Mesothelial cell of epicardium (in vitro differentiated cells): ENCODE data around the gene ZCCHC14. TPM values are rescaled to one million over a fixed set of nuclear protein-coding genes. Genes with fewer than 3 reads are reported as not detected.
"Not testable (repeated sequence)": the region's sequence is repeated elsewhere in the genome, so short reads cannot be mapped to it uniquely, and the experiment has no call there.

Source experiments
- DNase-seq, 2 experiments: peaks; one replicate each; pipeline ENCODE4 v3.0.0; 2021; ENCODE audit warnings: low spot score in 2 of 2; ENCODE audit not compliant: unreplicated experiment in 2 of 2
- H3K27ac Mint-ChIP-seq: 2 replicates; pipeline ENCODE4 v1.8.0; 2021; ENCODE audit warnings: mixed read lengths
- H3K27me3 Mint-ChIP-seq: 2 replicates; pipeline ENCODE4 v1.8.0; 2021; ENCODE audit warnings: low read depth, mixed read lengths
- H3K36me3 Mint-ChIP-seq: 2 replicates; pipeline ENCODE4 v1.8.0; 2021; ENCODE audit warnings: mixed read lengths
- H3K4me1 Mint-ChIP-seq: 2 replicates; pipeline ENCODE4 v1.8.0; 2021; ENCODE audit warnings: mixed read lengths
- H3K4me3 Mint-ChIP-seq: 2 replicates; pipeline ENCODE4 v1.8.0; 2021; ENCODE audit warnings: mild to moderate bottlenecking, moderate library complexity, mixed read lengths
- H3K9me3 Mint-ChIP-seq: 2 replicates; pipeline ENCODE4 v1.8.0; 2021; ENCODE audit warnings: mixed read lengths
- CTCF ChIP-seq: fragments of 200-600 bp; sonication (generic); IDR thresholded peaks from one replicate; pipeline ENCODE4 v1.5.0; 2021; ENCODE audit warnings: antibody characterized with exemption; ENCODE audit not compliant: unreplicated experiment
- total RNA-seq: library from RNA; stranded (reverse); gene quantifications from 3 replicates; pipeline ENCODE4 v1.2.1, GENCODE V29; 2021

Gene ZCCHC14
- total RNA-seq, 1 donor from 2014 or later: 37.3 TPM

- H3K4me1 Mint-ChIP-seq: peaks cover 32% of the 10 kb centered on the region
- no peak for DNase-seq
These were observed 920 bp upstream of the ZCCHC14 start for GRCh38 chr16:87493608-87494280.

GRCh38 chr16:87492291-87492630 is 563 bp downstream of the ZCCHC14 start:
- no peak for DNase-seq
- Mint-ChIP-seq H3K4me3 (no peak overlapping the region), H3K36me3 (no peaks in the 10 kb centered on the region), H3K9me3 (no peaks in the 10 kb centered on the region), H3K27ac (no peak overlapping the region), H3K4me1 (peaks cover 41% of the 10 kb centered on the region), H3K27me3 (peaks cover 1% of the 10 kb centered on the region)
- no peak for TF ChIP-seq CTCF

More at GRCh38 chr16:87493608-87494280, 920 bp upstream of the ZCCHC14 start:
- H3K36me3 Mint-ChIP-seq: no peaks in the 10 kb centered on the region
- peak overlapping the region; percentile 79 for H3K4me3 Mint-ChIP-seq
- H3K27me3 Mint-ChIP-seq: peaks cover 1% of the 10 kb centered on the region
- H3K9me3 Mint-ChIP-seq: no peaks in the 10 kb centered on the region
- H3K27ac Mint-ChIP-seq: peak overlapping the region; percentile 77
- TF ChIP-seq CTCF: no peak

GRCh38 chr16:87491522-87492290 is 1.1 kb downstream of the ZCCHC14 start:
- Mint-ChIP-seq H3K27me3 (peaks cover 1% of the 10 kb centered on the region), H3K4me1 (peaks cover 46% of the 10 kb centered on the region), H3K27ac (peak overlapping the region; percentile 59), H3K9me3 (no peaks in the 10 kb centered on the region), H3K36me3 (no peaks in the 10 kb centered on the region), H3K4me3 (peak overlapping the region; percentile 71)
- no peak for DNase-seq
- TF ChIP-seq CTCF: no peak

GRCh38 chr16:87490799-87491521 is 1.9 kb downstream of the ZCCHC14 start:
- DNase-seq: peak in 1 of 2 experiments; percentile 47
- H3K4me1 Mint-ChIP-seq: peaks cover 49% of the 10 kb centered on the region
- peak overlapping the region; percentile 71 for H3K4me3 Mint-ChIP-seq
- not testable (repeated sequence) for H3K27me3 Mint-ChIP-seq, H3K36me3 Mint-ChIP-seq, H3K9me3 Mint-ChIP-seq
- peak overlapping the region; percentile 59 for H3K27ac Mint-ChIP-seq

GRCh38 chr16:87490096-87490798 is 2.6 kb downstream of the ZCCHC14 start:
- H3K4me1 Mint-ChIP-seq: peaks cover 56% of the 10 kb centered on the region
- peaks cover 1% of the 10 kb centered on the region for H3K27me3 Mint-ChIP-seq
- no peak for DNase-seq
- H3K4me3 Mint-ChIP-seq: peak overlapping the region; percentile 71
- no peaks in the 10 kb centered on the region for H3K9me3 Mint-ChIP-seq
- peak overlapping the region; percentile 53 for H3K27ac Mint-ChIP-seq
- no peak for TF ChIP-seq CTCF
- H3K36me3 Mint-ChIP-seq: no peaks in the 10 kb centered on the region
